Gastrocnemius medialis (tissue), 4 donors: ENCODE measurements around the gene KLHDC9. TPM values are rescaled to one million over a fixed set of nuclear protein-coding genes. Genes with fewer than 3 reads are reported as not detected.

Experiments
- ATAC-seq, 2 donors: fragments of 150-250 bp; one replicate each; pipeline ENCODE4 v1.9.1; 2016
- DNase-seq, 2 donors: peaks; one replicate each; pipeline ENCODE4 v3.0.0-alpha.2; 2019
- H3K27ac ChIP-seq, 4 donors: fragments of 200-600 bp; sonication (generic); 1 replicate in 1 of 4; 2 replicates in 3 of 4; pipeline ENCODE4 v1.5.1; 2016 to 2018; ENCODE audit warnings: mild to moderate bottlenecking in 2 of 4, moderate library complexity in 1 of 4
- H3K27me3 ChIP-seq, 3 donors: fragments of 200-600 bp; sonication (generic) in 2 of 3; 1 replicate in 1 of 3; 2 replicates in 2 of 3; pipeline versions ENCODE4 v1.5.1 to v1.6.0; 2016 to 2019; ENCODE audit warnings: mild to moderate bottlenecking in 1 of 3, moderate library complexity in 1 of 3
- H3K36me3 ChIP-seq, 2 donors: fragments of 200-600 bp; sonication (generic) in 1 of 2; one replicate each; pipeline ENCODE4 v1.5.1; 2017 to 2018
- H3K4me1 ChIP-seq, 2 donors: fragments of 200-600 bp; sonication (generic) in 1 of 2; one replicate each; pipeline ENCODE4 v1.5.1; 2016 to 2017; ENCODE audit warnings: mild to moderate bottlenecking in 2 of 2
- H3K4me3 ChIP-seq, 4 donors: fragments of 200-600 bp; sonication (generic) in 3 of 4; 1 replicate in 1 of 4; 2 replicates in 3 of 4; pipeline ENCODE4 v1.5.1; 2016 to 2019; ENCODE audit warnings: mild to moderate bottlenecking in 2 of 4
- H3K9me3 ChIP-seq, 3 donors: fragments of 200-600 bp; sonication (generic) in 2 of 3; 1 replicate in 1 of 3; 2 replicates in 2 of 3; pipeline ENCODE4 v1.5.1; 2016 to 2019
- CTCF ChIP-seq, 5 experiments: fragments of 450-650 bp in 3 of 5; fragments of 200-600 bp in 2 of 5; sonication (generic) in 2 of 5; IDR thresholded peaks in 4 of 5; conservative IDR thresholded peaks in 1 of 5; 1 replicate in 4 of 5; 2 replicates in 1 of 5; pipeline ENCODE4 v1.5.1; 2016 to 2019; ENCODE audit warnings: antibody characterized with exemption in 5 of 5, mild to moderate bottlenecking in 3 of 5, moderate library complexity in 3 of 5
- POLR2A ChIP-seq, 2 donors: fragments of 450-650 bp; IDR thresholded peaks; one replicate each; pipeline ENCODE4 v1.6.1; 2017; ENCODE audit warnings: antibody characterized with exemption in 2 of 2, mild to moderate bottlenecking in 2 of 2, moderate library complexity in 2 of 2
- in situ Hi-C, 4 donors: fragments of 200-750 bp; cut with MboI; loops; one replicate each; pipeline versions ENCODE4 v1.15.0 to v1.8.0; 2017; ENCODE audit warnings: low sequenced_read_pairs in 4 of 4
- intact Hi-C: fragments of 100-400 bp; cut with DNase I; formaldehyde crosslinking; loops from one replicate; pipeline ENCODE4 v1.15.1; 2023; ENCODE audit warnings: low total_unique reads
- total RNA-seq, 4 donors: library from RNA; depleted of rRNA; stranded (reverse); fragments of >200 nt; gene quantifications; one replicate each; pipeline versions ENCODE4 v1.1.0 to v1.2.3, GENCODE V29; 2016

Gene KLHDC9
- total RNA-seq, 4 donors from 2014 or later = 0.89 to 2.4 (median 1.3) TPM

DNA sequence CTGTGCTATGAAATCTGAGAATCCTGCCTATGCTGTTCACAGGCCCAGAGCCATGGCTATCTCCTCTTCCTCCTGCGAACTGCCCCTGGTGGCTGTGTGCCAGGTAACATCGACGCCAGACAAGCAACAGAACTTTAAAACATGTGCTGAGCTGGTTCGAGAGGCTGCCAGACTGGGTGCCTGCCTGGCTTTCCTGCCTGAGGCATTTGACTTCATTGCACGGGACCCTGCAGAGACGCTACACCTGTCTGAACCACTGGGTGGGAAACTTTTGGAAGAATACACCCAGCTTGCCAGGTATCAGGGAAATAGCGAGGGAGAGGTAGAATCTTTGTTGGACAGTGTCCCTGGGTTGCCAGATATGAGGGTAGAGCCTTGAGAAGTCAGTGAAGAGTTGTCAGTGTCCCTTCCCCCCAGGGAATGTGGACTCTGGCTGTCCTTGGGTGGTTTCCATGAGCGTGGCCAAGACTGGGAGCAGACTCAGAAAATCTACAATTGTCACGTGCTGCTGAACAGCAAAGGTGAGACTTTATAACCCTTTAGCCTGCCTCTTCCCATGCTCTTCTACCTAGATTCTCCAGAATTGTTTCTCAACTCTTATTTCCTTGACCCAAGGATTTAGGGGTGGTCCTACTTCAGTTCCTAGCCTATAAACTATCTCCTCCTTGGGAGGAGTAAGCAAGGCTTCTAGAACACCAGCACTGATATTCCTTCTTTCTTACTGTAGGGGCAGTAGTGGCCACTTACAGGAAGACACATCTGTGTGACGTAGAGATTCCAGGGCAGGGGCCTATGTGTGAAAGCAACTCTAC, 21.1 kb downstream of the KLHDC9 start:
- H3K4me3 ChIP-seq = peak overlapping the region; percentile 83 to 100 (median 99)
- intact Hi-C loops (loop anchor here (5.0 kb wide), 1 partner anchor 108 kb away; the partner anchor contains the start of gene TOMM40L), in situ Hi-C loops (no loop called here)
- H3K27me3 ChIP-seq = no peaks in the 10 kb centered on the region
- peaks cover 46% of the 10 kb centered on the region in 2 donors for H3K4me1 ChIP-seq
- peak overlapping the region; percentile 90 to 100 (median 98) for H3K27ac ChIP-seq
- H3K9me3 ChIP-seq = no peaks in the 10 kb centered on the region
- peak in 1 of 2 donors; percentile 39 for DNase-seq
- peak in 2 of 5 experiments; percentile 2 to 34 for TF ChIP-seq CTCF (IDR thresholded peaks at IDR 0.05 in 4 of 5, conservative IDR thresholded peaks at IDR 0.05 in 1 of 5)
- no peak for TF ChIP-seq POLR2A (IDR thresholded peaks at IDR 0.05)
- peaks cover 0 to 46% of the 10 kb centered on the region in 2 donors for H3K36me3 ChIP-seq
- peak; percentile 20 to 29 for ATAC-seq

GRCh38 chr1:161121042-161121650, 23.0 kb downstream of the KLHDC9 start:
- DNase-seq (no peak), ATAC-seq (no peak)
- intact Hi-C loops (no loop called here), in situ Hi-C loops (no loop called here)
- H3K4me3 ChIP-seq = no peak overlapping the region
- peaks cover 0 to 58% of the 10 kb centered on the region in 2 donors for H3K36me3 ChIP-seq
- H3K27ac ChIP-seq = no peak overlapping the region
- no peaks in the 10 kb centered on the region for H3K9me3 ChIP-seq
- no peaks in the 10 kb centered on the region for H3K27me3 ChIP-seq
- peaks cover 28 to 32% of the 10 kb centered on the region in 2 donors for H3K4me1 ChIP-seq
- no peak for TF ChIP-seq POLR2A (IDR thresholded peaks at IDR 0.05)
- no peak for TF ChIP-seq CTCF (IDR thresholded peaks at IDR 0.05 in 4 of 5, conservative IDR thresholded peaks at IDR 0.05 in 1 of 5)

DNA sequence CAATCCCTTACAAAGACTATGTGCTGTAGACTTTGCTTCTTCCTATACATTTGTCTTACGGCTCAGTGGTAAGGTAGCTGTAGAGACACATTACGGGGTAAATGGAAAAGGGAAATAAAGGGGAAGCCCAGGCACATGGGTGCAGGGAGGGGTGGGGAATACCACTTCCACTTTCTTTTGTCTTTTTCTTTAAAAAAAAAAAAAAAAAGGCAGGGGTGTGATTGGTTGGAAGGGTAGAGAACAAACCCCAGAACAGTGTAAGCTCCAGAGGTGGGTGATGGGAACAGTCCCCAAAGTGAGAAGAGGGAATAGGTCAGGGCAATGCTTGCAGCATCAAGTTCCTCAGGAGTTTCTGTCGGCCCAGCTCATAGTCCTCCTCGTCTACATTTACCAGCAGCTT, 23.7 kb downstream of the KLHDC9 start:
- intact Hi-C loops = no loop called here
- DNase-seq (no peak), ATAC-seq (no peak)
- in situ Hi-C loops = no loop called here
- H3K27ac ChIP-seq = no peak overlapping the region
- peaks cover 21 to 25% of the 10 kb centered on the region in 2 donors for H3K4me1 ChIP-seq
- TF ChIP-seq CTCF (IDR thresholded peaks at IDR 0.05 in 4 of 5, conservative IDR thresholded peaks at IDR 0.05 in 1 of 5) (no peak), POLR2A (IDR thresholded peaks at IDR 0.05) (no peak)
- H3K36me3 ChIP-seq = peaks cover 0 to 60% of the 10 kb centered on the region in 2 donors
- H3K9me3 ChIP-seq = no peaks in the 10 kb centered on the region
- no peaks in the 10 kb centered on the region for H3K27me3 ChIP-seq
- H3K4me3 ChIP-seq = no peak overlapping the region

DNA sequence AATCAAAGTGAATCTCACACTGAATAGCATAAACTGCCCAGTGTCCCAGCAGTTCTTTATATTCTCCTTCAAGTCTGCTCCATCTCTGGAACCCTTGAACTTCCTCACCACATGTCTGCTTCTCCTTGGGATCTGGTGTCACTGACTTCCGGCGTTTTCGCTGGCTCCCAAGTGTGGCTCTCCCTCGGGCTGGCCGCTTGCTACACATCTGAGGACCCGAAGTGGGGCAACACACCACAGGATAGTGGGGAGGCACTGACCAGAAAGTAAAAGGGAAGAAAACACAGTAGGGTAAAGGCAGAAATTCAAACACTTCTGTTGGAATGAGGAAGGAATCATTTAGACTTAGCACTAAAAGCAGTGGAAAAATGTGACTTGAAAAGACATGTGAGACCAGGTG, 24.8 kb downstream of the KLHDC9 start:
- DNase-seq (no peak), ATAC-seq (no peak)
- intact Hi-C loops (no loop called here), in situ Hi-C loops (no loop called here)
- Histone ChIP-seq H3K27ac (no peak overlapping the region), H3K4me3 (no peak overlapping the region), H3K4me1 (peaks cover 21 to 28% of the 10 kb centered on the region in 2 donors), H3K27me3 (no peaks in the 10 kb centered on the region), H3K36me3 (peaks cover 0 to 72% of the 10 kb centered on the region in 2 donors), H3K9me3 (no peaks in the 10 kb centered on the region)
- no peak for TF ChIP-seq POLR2A (IDR thresholded peaks at IDR 0.05)
- TF ChIP-seq CTCF (IDR thresholded peaks at IDR 0.05 in 4 of 5, conservative IDR thresholded peaks at IDR 0.05 in 1 of 5) = no peak
